Measurements from ENCODE around the gene TAF15.

Gene TAF15

GRCh38 chr17:35797370-35797769 lies 11.9 kb upstream of the TAF15 start:
- no peaks in the 10 kb centered on the region for H3F3A ChIP-seq (ENCODE audit: control insufficient read depth, insufficient read depth)
- H3K9me2 ChIP-seq (replicated peaks; ENCODE audit: control insufficient read depth, low read length): no peaks in the 10 kb centered on the region
- TF ChIP-seq CTCF (IDR thresholded peaks at IDR 0.05; ENCODE audit: low read depth, low read length, poor library complexity, severe bottlenecking): no peak
- no peak for TF ChIP-seq EZH2phosphoT487 (IDR thresholded peaks at IDR 0.05; ENCODE audit: borderline replicate concordance, low read length)
- no peaks in the 10 kb centered on the region for H3K79me2 ChIP-seq (ENCODE audit: control insufficient read depth, low read length)
- no peaks in the 10 kb centered on the region for H3K36me3 ChIP-seq (ENCODE audit: control insufficient read depth, low read length)
- H3K4me2 ChIP-seq (ENCODE audit: low read length): no peak overlapping the region
- no peak overlapping the region for H3K27ac ChIP-seq (ENCODE audit: low read depth, low read length)
- H4K20me1 ChIP-seq (ENCODE audit: control insufficient read depth, insufficient read depth, low read depth, low read length): no peaks in the 10 kb centered on the region
- no peak overlapping the region for H3K4me3 ChIP-seq (ENCODE audit: low read length)
- no peaks in the 10 kb centered on the region for H3K9me3 ChIP-seq (ENCODE audit: control insufficient read depth, insufficient read depth, low read length)
- peaks cover 10% of the 10 kb centered on the region for H3K4me1 ChIP-seq (ENCODE audit: control insufficient read depth, low read length)
- peaks cover 63% of the 10 kb centered on the region for H3K27me3 ChIP-seq (ENCODE audit: control insufficient read depth, low read length)

- Histone ChIP-seq H3K9me3 (ENCODE audit: control insufficient read depth, insufficient read depth, low read length) (no peaks in the 10 kb centered on the region), H3K79me2 (ENCODE audit: control insufficient read depth, low read length) (no peaks in the 10 kb centered on the region), H3K4me1 (ENCODE audit: control insufficient read depth, low read length) (peaks cover 10% of the 10 kb centered on the region), H3K9me2 (replicated peaks; ENCODE audit: control insufficient read depth, low read length) (no peaks in the 10 kb centered on the region), H3K4me2 (ENCODE audit: low read length) (no peak overlapping the region), H3F3A (ENCODE audit: control insufficient read depth, insufficient read depth) (no peaks in the 10 kb centered on the region), H3K36me3 (ENCODE audit: control insufficient read depth, low read length) (no peaks in the 10 kb centered on the region), H4K20me1 (ENCODE audit: control insufficient read depth, insufficient read depth, low read depth, low read length) (no peaks in the 10 kb centered on the region), H3K4me3 (ENCODE audit: low read length) (no peak overlapping the region), H3K27me3 (ENCODE audit: control insufficient read depth, low read length) (peaks cover 57% of the 10 kb centered on the region), H3K27ac (ENCODE audit: low read depth, low read length) (no peak overlapping the region)
- TF ChIP-seq EZH2phosphoT487 (IDR thresholded peaks at IDR 0.05; ENCODE audit: borderline replicate concordance, low read length) (no peak), CTCF (IDR thresholded peaks at IDR 0.05; ENCODE audit: low read depth, low read length, poor library complexity, severe bottlenecking) (no peak)
These were observed 11.4 kb upstream of the TAF15 start for GRCh38 chr17:35797918-35798317.

GRCh38 chr17:35799942-35800341 lies 9.3 kb upstream of the TAF15 start:
- no peak overlapping the region for H3K4me3 ChIP-seq (ENCODE audit: low read length)
- H3K27me3 ChIP-seq (ENCODE audit: control insufficient read depth, low read length): peaks cover 38% of the 10 kb centered on the region
- no peak overlapping the region for H3K4me2 ChIP-seq (ENCODE audit: low read length)
- peaks cover 12% of the 10 kb centered on the region for H3K4me1 ChIP-seq (ENCODE audit: control insufficient read depth, low read length)
- H3K36me3 ChIP-seq (ENCODE audit: control insufficient read depth, low read length): no peaks in the 10 kb centered on the region
- no peaks in the 10 kb centered on the region for H4K20me1 ChIP-seq (ENCODE audit: control insufficient read depth, insufficient read depth, low read depth, low read length)
- no peak overlapping the region for H3K27ac ChIP-seq (ENCODE audit: low read depth, low read length)
- TF ChIP-seq EZH2phosphoT487 (IDR thresholded peaks at IDR 0.05; ENCODE audit: borderline replicate concordance, low read length) (no peak), CTCF (IDR thresholded peaks at IDR 0.05; ENCODE audit: low read depth, low read length, poor library complexity, severe bottlenecking) (no peak)
- H3K9me2 ChIP-seq (replicated peaks; ENCODE audit: control insufficient read depth, low read length): no peaks in the 10 kb centered on the region
- no peaks in the 10 kb centered on the region for H3K9me3 ChIP-seq (ENCODE audit: control insufficient read depth, insufficient read depth, low read length)
- H3K79me2 ChIP-seq (ENCODE audit: control insufficient read depth, low read length): no peaks in the 10 kb centered on the region
- no peaks in the 10 kb centered on the region for H3F3A ChIP-seq (ENCODE audit: control insufficient read depth, insufficient read depth)
